Keratinocyte (primary cell): ENCODE results near the gene TSHZ2.

ENCODE experiments used
- EZH2 ChIP-seq: IDR thresholded peaks from one replicate; pipeline ENCODE4 v1.6.1; 2012; ENCODE audit warnings: inconsistent platforms, mild to moderate bottlenecking, low read length, moderate library complexity
- TF ChIP-seq, protein P1 (sequence below), 3 experiments: IDR thresholded peaks in 1 of 3; conservative IDR thresholded peaks in 1 of 3; optimal IDR thresholded peaks in 1 of 3; 2 replicates in 2 of 3; 3 replicates in 1 of 3; pipeline versions ENCODE3 to v1.5.1; 2011; ENCODE audit warnings: low read length in 3 of 3, mild to moderate bottlenecking in 3 of 3, moderate library complexity in 2 of 3, control low read depth in 1 of 3, inconsistent platforms in 1 of 3; ENCODE audit not compliant: insufficient read depth in 2 of 3; ENCODE audit errors: extremely low read depth in 1 of 3

DNA sequence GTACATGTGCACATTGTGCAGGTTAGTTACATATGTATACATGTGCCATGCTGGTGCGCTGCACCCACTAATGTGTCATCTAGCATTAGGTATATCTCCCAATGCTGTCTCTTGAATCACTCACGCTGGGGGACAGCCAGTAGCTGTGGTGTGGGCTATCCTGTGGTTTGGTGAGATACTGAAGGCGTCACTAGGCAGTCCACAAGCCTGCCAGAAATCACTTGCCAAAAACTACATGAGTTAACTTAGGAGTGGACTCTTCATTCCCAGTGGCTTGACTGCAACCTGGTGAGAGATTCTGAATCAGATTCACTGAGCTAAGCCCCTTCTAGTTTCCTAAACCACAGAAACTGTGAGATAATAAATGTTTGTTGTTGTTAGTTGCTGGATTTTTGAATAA lies 191.3 kb downstream of the TSHZ2 start:
- TF ChIP-seq, protein P1, sequence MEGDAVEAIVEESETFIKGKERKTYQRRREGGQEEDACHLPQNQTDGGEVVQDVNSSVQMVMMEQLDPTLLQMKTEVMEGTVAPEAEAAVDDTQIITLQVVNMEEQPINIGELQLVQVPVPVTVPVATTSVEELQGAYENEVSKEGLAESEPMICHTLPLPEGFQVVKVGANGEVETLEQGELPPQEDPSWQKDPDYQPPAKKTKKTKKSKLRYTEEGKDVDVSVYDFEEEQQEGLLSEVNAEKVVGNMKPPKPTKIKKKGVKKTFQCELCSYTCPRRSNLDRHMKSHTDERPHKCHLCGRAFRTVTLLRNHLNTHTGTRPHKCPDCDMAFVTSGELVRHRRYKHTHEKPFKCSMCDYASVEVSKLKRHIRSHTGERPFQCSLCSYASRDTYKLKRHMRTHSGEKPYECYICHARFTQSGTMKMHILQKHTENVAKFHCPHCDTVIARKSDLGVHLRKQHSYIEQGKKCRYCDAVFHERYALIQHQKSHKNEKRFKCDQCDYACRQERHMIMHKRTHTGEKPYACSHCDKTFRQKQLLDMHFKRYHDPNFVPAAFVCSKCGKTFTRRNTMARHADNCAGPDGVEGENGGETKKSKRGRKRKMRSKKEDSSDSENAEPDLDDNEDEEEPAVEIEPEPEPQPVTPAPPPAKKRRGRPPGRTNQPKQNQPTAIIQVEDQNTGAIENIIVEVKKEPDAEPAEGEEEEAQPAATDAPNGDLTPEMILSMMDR (optimal IDR thresholded peaks at IDR 0.05 in 1 of 3, IDR thresholded peaks at IDR 0.05 in 1 of 3, conservative IDR thresholded peaks at IDR 0.05 in 1 of 3; ENCODE audit: extremely low read depth in 1 of 3, insufficient read depth in 2 of 3, low read length in 3 of 3) = no peak
- TF ChIP-seq EZH2 = no peak
